ENCODE results near the gene AMT. TPM values are rescaled to one million over a fixed set of nuclear protein-coding genes. Genes with fewer than 3 reads are reported as not detected.
"Not testable (repeated sequence)": the region's sequence is repeated elsewhere in the genome, so short reads cannot be mapped to it uniquely, and the experiment has no call there.

Gene AMT
- total RNA-seq, 1 donor from 2014 or later, result 9.0 TPM

DNA sequence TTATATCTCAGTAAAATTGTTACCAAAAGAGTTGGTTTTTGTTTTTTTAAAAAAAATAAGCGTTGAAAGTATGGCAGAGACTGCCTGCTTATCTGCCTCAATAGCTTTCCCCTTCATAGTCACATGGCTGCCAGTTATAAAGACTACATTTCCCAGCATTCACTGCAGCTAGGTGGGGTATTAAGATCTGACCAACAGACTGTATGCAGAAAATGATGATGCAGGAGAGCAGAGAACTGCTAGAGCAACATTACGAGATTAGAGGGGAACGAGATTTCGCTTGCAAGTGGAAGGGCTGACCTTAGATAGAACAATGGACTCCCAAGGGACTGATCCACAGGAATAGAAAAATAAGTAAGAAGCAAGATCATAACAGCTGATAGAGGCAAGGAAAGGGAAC, 24.8 kb downstream of the AMT start:
- DNase-seq, result no peak
- no peaks in the 10 kb centered on the region for H3K27me3 ChIP-seq
- H3K27ac ChIP-seq, result no peak overlapping the region
- peaks cover 21% of the 10 kb centered on the region for H3K36me3 ChIP-seq
- intact Hi-C loops (cut with DNase I), result no loop called here
- TF ChIP-seq, protein P1, sequence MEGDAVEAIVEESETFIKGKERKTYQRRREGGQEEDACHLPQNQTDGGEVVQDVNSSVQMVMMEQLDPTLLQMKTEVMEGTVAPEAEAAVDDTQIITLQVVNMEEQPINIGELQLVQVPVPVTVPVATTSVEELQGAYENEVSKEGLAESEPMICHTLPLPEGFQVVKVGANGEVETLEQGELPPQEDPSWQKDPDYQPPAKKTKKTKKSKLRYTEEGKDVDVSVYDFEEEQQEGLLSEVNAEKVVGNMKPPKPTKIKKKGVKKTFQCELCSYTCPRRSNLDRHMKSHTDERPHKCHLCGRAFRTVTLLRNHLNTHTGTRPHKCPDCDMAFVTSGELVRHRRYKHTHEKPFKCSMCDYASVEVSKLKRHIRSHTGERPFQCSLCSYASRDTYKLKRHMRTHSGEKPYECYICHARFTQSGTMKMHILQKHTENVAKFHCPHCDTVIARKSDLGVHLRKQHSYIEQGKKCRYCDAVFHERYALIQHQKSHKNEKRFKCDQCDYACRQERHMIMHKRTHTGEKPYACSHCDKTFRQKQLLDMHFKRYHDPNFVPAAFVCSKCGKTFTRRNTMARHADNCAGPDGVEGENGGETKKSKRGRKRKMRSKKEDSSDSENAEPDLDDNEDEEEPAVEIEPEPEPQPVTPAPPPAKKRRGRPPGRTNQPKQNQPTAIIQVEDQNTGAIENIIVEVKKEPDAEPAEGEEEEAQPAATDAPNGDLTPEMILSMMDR (IDR thresholded peaks at IDR 0.05), result no peak
- H3K4me1 ChIP-seq, result peaks cover 35% of the 10 kb centered on the region
- ATAC-seq, result peak; percentile 61
- H3K4me3 ChIP-seq, result no peak overlapping the region
- no peaks in the 10 kb centered on the region for H3K9me3 ChIP-seq

- H3K27me3 ChIP-seq; intact Hi-C loops (cut with DNase I); DNase-seq; H3K4me3 ChIP-seq; ATAC-seq; H3K9me3 ChIP-seq; H3K27ac ChIP-seq: not testable (repeated sequence)
- H3K36me3 ChIP-seq, result peaks cover 16% of the 10 kb centered on the region
- H3K4me1 ChIP-seq, result peaks cover 19% of the 10 kb centered on the region
Measured at GRCh38 chr3:49391310-49391709, 31.0 kb downstream of the AMT start.

DNA sequence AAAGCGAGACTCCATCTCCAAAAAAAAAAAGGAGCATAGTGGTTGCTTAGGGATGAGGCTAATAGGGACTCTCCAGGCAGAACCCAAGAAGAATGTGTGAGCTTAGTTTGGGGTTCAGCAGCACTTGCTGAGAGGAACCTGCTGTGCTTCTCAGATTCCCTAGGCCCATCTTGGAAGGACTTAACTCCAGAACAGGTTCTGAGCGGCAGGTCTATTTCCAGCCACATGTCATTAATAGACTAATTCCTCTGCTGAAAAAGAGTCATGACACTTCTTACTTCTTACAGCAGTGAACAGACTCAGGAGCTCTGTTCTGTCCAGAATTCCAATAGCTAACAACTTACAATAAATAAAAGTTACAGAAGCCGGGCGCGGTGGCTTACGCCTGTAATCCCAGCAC, 33.0 kb downstream of the AMT start:
- H3K36me3 ChIP-seq, result peaks cover 2% of the 10 kb centered on the region
- no peaks in the 10 kb centered on the region for H3K27me3 ChIP-seq
- DNase-seq (no peak), ATAC-seq (no peak)
- H3K4me1 ChIP-seq, result peaks cover 35% of the 10 kb centered on the region
- TF ChIP-seq, protein P1 (IDR thresholded peaks at IDR 0.05), result no peak
- intact Hi-C loops (cut with DNase I), result no loop called here
- no peaks in the 10 kb centered on the region for H3K9me3 ChIP-seq
- no peak overlapping the region for H3K4me3 ChIP-seq
- H3K27ac ChIP-seq, result no peak overlapping the region

- no peak for DNase-seq
- TF ChIP-seq, protein P1 (IDR thresholded peaks at IDR 0.05), result no peak
- H3K36me3 ChIP-seq, result no peaks in the 10 kb centered on the region
- no peaks in the 10 kb centered on the region for H3K27me3 ChIP-seq
- no peak overlapping the region for H3K27ac ChIP-seq
- H3K4me3 ChIP-seq, result no peak overlapping the region
- H3K9me3 ChIP-seq, result no peaks in the 10 kb centered on the region
- H3K4me1 ChIP-seq, result peaks cover 41% of the 10 kb centered on the region
- intact Hi-C loops (cut with DNase I), result no loop called here
- ATAC-seq, result no peak
Measured at GRCh38 chr3:49388289-49388820, 33.9 kb downstream of the AMT start.

DNA sequence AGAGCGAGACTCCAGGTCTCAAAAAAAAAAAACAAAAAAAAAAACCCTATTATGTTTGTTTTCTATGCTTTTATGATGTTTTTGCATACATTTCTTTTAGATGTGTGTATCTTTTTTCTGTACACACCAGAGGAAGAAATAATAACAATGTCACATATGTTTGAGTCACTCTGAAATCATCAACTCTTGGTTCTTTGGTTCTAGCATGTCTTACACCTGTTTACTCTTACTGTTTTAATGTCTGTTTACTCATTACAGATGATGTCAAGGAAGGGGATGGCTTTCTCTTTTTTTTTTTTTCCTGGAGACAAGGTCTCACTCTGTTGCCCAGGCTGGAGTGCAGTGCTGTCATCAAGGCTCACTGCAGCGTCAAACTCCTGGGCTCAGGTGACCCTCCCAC, 34.6 kb downstream of the AMT start:
- TF ChIP-seq, protein P1 (IDR thresholded peaks at IDR 0.05), result no peak
- Histone ChIP-seq H3K36me3 (no peaks in the 10 kb centered on the region), H3K4me3 (no peak overlapping the region), H3K27me3 (no peaks in the 10 kb centered on the region), H3K4me1 (peaks cover 45% of the 10 kb centered on the region), H3K9me3 (no peaks in the 10 kb centered on the region), H3K27ac (no peak overlapping the region)
- intact Hi-C loops (cut with DNase I), result no loop called here
- ATAC-seq (no peak), DNase-seq (no peak)

GRCh38 chr3:49386056-49386756, 36.1 kb downstream of the AMT start:
- peak overlapping the region; percentile 4 for H3K27ac ChIP-seq

More at GRCh38 chr3:49386056-49386756, 36.1 kb downstream of the AMT start:
- H3K9me3 ChIP-seq, result no peaks in the 10 kb centered on the region
- intact Hi-C loops (cut with DNase I), result no loop called here
- H3K36me3 ChIP-seq, result no peaks in the 10 kb centered on the region
- H3K4me3 ChIP-seq, result no peak overlapping the region
- DNase-seq (no peak), ATAC-seq (peak; percentile 76)
- TF ChIP-seq, protein P1 (IDR thresholded peaks at IDR 0.05), result no peak
- H3K4me1 ChIP-seq, result peaks cover 45% of the 10 kb centered on the region
- H3K27me3 ChIP-seq, result no peaks in the 10 kb centered on the region

All from upper lobe of right lung (tissue), 1 donor.